Natural killer cell (primary cell): Measurements from ENCODE around the gene BCL2L13. TPM values are rescaled to one million over a fixed set of nuclear protein-coding genes. Genes with fewer than 3 reads are reported as not detected.
A peak's percentile ranks its signal among the peaks of the same experiment; 100 is the strongest.

Experiments
- ATAC-seq, 3 donors: fragments of 150-1000 bp in 2 of 3; fragments of 200-7000 bp in 1 of 3; cut with Tn5 transposase; 1 replicate in 1 of 3; 2 replicates in 2 of 3; pipeline ENCODE4 v1.10.0; 2021; ENCODE audit warnings: mild to moderate bottlenecking in 2 of 3, moderate library complexity in 2 of 3
- DNase-seq, 2 donors: peaks; one replicate each; pipeline versions ENCODE4 v3.0.0 to v3.0.0-alpha.2; 2013 to 2021; ENCODE audit warnings: mixed read lengths in 1 of 2
- H3K27ac ChIP-seq: one replicate; pipeline ENCODE4 v1.5.1; 2013; ENCODE audit warnings: mild to moderate bottlenecking, low read length
- H3K27me3 ChIP-seq: one replicate; pipeline ENCODE4 v1.6.1; 2013; ENCODE audit warnings: low read length; ENCODE audit not compliant: control insufficient read depth, insufficient read depth
- H3K36me3 ChIP-seq: one replicate; pipeline ENCODE4 v1.6.1; 2013; ENCODE audit warnings: low read length; ENCODE audit not compliant: control insufficient read depth, insufficient read depth
- H3K4me1 ChIP-seq: one replicate; pipeline ENCODE4 v1.6.1; 2013; ENCODE audit warnings: low read length; ENCODE audit not compliant: control insufficient read depth, insufficient read depth
- H3K4me3 ChIP-seq: one replicate; pipeline ENCODE4 v1.5.1; 2013; ENCODE audit warnings: low read length
- H3K9me3 ChIP-seq: one replicate; pipeline ENCODE4 v1.6.1; 2013; ENCODE audit warnings: low read length; ENCODE audit not compliant: control insufficient read depth, insufficient read depth
- H3K27ac Mint-ChIP-seq, 2 donors: one replicate each; pipeline ENCODE4 v1.8.0; 2022; ENCODE audit warnings: mild to moderate bottlenecking in 2 of 2, mixed read lengths in 2 of 2, moderate library complexity in 1 of 2
- H3K27me3 Mint-ChIP-seq, 2 donors: one replicate each; pipeline ENCODE4 v1.8.0; 2022; ENCODE audit warnings: low read depth in 2 of 2, mixed read lengths in 2 of 2
- H3K36me3 Mint-ChIP-seq: one replicate; pipeline ENCODE4 v1.8.0; 2022; ENCODE audit warnings: mixed read lengths
- H3K4me1 Mint-ChIP-seq, 2 donors: one replicate each; pipeline ENCODE4 v1.8.0; 2022; ENCODE audit warnings: mixed read lengths in 2 of 2
- H3K4me3 Mint-ChIP-seq: one replicate; pipeline ENCODE4 v1.8.0; 2022; ENCODE audit warnings: mild to moderate bottlenecking, moderate library complexity, mixed read lengths
- H3K9me3 Mint-ChIP-seq, 2 donors: one replicate each; pipeline ENCODE4 v1.8.0; 2022; ENCODE audit warnings: mixed read lengths in 2 of 2
- WGBS: methylation state at CpG from one replicate; pipeline ENCODE4 v1.1.7; 2013; ENCODE audit warnings: missing lambda C conversion rate; ENCODE audit not compliant: insufficient coverage; 5-methylcytosine and 5-hydroxymethylcytosine counted together
- intact Hi-C: fragments of 100-400 bp; cut with micrococcal nuclease; formaldehyde crosslinking; loops from one replicate; pipeline ENCODE4 v1.14.2; 2022
- total RNA-seq, 4 donors: library from RNA; stranded (reverse); fragments of 120-200 nt in 1 of 4; gene quantifications; one replicate each; pipeline versions ENCODE4 v1.2.3 to v1.2.4, GENCODE V29; 2013 to 2022
- TF ChIP-seq, protein P1 (sequence below): fragments of 200-600 bp; IDR thresholded peaks from one replicate; pipeline ENCODE4 v1.8.0; 2022; ENCODE audit warnings: antibody characterized with exemption

BCL2L13 gene
- total RNA-seq, 3 donors from 2014 or later (not counting 1 experiment from before 2014, with no cell fraction given), result 19.1 to 28.7 (median 23.3) TPM

- no peaks in the 10 kb centered on the region for H3K9me3 ChIP-seq
- H3K9me3 Mint-ChIP-seq, result no peaks in the 10 kb centered on the region
- 98% methylated on average over 20 of the region's 21 CpGs for WGBS
- H3K4me3 Mint-ChIP-seq, result no peak overlapping the region
- ATAC-seq, result no peak
- no peak overlapping the region for H3K27ac Mint-ChIP-seq
- TF ChIP-seq, protein P1, sequence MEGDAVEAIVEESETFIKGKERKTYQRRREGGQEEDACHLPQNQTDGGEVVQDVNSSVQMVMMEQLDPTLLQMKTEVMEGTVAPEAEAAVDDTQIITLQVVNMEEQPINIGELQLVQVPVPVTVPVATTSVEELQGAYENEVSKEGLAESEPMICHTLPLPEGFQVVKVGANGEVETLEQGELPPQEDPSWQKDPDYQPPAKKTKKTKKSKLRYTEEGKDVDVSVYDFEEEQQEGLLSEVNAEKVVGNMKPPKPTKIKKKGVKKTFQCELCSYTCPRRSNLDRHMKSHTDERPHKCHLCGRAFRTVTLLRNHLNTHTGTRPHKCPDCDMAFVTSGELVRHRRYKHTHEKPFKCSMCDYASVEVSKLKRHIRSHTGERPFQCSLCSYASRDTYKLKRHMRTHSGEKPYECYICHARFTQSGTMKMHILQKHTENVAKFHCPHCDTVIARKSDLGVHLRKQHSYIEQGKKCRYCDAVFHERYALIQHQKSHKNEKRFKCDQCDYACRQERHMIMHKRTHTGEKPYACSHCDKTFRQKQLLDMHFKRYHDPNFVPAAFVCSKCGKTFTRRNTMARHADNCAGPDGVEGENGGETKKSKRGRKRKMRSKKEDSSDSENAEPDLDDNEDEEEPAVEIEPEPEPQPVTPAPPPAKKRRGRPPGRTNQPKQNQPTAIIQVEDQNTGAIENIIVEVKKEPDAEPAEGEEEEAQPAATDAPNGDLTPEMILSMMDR, result no peak
- H3K27me3 Mint-ChIP-seq, result no peaks in the 10 kb centered on the region
- H3K27me3 ChIP-seq, result no peaks in the 10 kb centered on the region
- H3K4me1 Mint-ChIP-seq, result peaks cover 18% of the 10 kb centered on the region in 2 donors
- peaks cover 20% of the 10 kb centered on the region for H3K4me1 ChIP-seq
- no peak overlapping the region for H3K27ac ChIP-seq
- H3K36me3 ChIP-seq, result peaks cover 62% of the 10 kb centered on the region
- intact Hi-C loops, result no loop called here
- DNase-seq, result no peak
- peaks cover 6% of the 10 kb centered on the region for H3K36me3 Mint-ChIP-seq
- no peak overlapping the region for H3K4me3 ChIP-seq
Observed at GRCh38 chr22:17738386-17739128, 100.0 kb downstream of the BCL2L13 start.

GRCh38 chr22:17739196-17739975 is 100.8 kb downstream of the BCL2L13 start:
- H3K27me3 Mint-ChIP-seq, result no peaks in the 10 kb centered on the region
- no peaks in the 10 kb centered on the region for H3K36me3 Mint-ChIP-seq
- intact Hi-C loops, result no loop called here
- no peaks in the 10 kb centered on the region for H3K9me3 ChIP-seq
- H3K4me1 ChIP-seq, result peaks cover 12% of the 10 kb centered on the region
- H3K4me3 ChIP-seq, result no peak overlapping the region
- peaks cover 58% of the 10 kb centered on the region for H3K36me3 ChIP-seq
- TF ChIP-seq, protein P1, result no peak
- H3K27me3 ChIP-seq, result no peaks in the 10 kb centered on the region
- peaks cover 10% of the 10 kb centered on the region in 2 donors for H3K4me1 Mint-ChIP-seq
- no peak overlapping the region for H3K4me3 Mint-ChIP-seq
- no peak overlapping the region for H3K27ac ChIP-seq
- DNase-seq, result no peak
- ATAC-seq, result no peak
- no peaks in the 10 kb centered on the region for H3K9me3 Mint-ChIP-seq
- 96% methylated on average over 36 of the region's 36 CpGs for WGBS
- H3K27ac Mint-ChIP-seq, result peak overlapping the region in 1 of 2 donors; percentile 59

DNA sequence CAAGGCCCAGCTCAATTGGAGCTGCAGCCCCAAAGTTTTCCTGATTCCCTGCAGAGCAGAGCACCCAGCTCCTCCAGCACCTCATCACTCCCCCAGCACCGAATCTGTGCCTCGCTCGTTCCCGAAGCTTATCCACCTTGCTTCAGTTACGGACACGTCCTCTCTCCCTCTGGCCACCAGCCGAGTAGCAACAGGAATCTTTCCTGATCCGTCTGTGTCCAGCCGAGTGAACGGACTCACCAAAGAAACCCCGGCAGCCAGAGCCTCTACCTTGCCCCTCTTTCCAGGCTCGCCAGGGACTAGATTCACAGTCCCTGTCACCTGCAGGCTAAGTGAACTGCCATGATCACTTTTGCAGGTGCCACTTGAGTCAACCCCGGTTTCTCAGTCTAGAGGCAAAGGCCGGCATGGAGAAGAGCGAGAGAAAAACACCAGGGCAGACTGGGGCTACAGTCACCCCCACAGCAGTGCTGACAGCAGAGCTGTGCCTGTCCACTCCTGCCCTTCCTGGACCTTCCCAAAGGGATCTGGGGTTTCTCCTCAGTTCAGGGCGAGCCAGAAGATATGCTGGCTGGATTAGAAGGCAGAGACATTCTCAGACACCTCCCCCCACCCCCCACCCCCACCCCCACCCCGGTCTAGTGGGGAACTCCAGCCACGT is 103.4 kb downstream of the BCL2L13 start:
- Histone ChIP-seq H3K9me3 (no peaks in the 10 kb centered on the region), H3K27ac (no peak overlapping the region), H3K27me3 (no peaks in the 10 kb centered on the region), H3K36me3 (peaks cover 42% of the 10 kb centered on the region), H3K4me1 (no peaks in the 10 kb centered on the region), H3K4me3 (no peak overlapping the region)
- Mint-ChIP-seq H3K36me3 (no peaks in the 10 kb centered on the region), H3K4me3 (no peak overlapping the region), H3K27ac (peak overlapping the region; percentile 70 to 76), H3K9me3 (no peaks in the 10 kb centered on the region), H3K27me3 (no peaks in the 10 kb centered on the region), H3K4me1 (peaks cover 6 to 10% of the 10 kb centered on the region in 2 donors)
- DNase-seq (no peak), ATAC-seq (no peak)
- intact Hi-C loops, result loop anchor here (1.0 to 5.0 kb wide), 2 partner anchors 45 to 334 kb away; no protein-coding TSS in a partner anchor
- WGBS, result 86% methylated on average over 15 of the region's 18 CpGs
- TF ChIP-seq, protein P1, result no peak
